ENCODE data around the gene COL4A5.

Gene COL4A5

DNA sequence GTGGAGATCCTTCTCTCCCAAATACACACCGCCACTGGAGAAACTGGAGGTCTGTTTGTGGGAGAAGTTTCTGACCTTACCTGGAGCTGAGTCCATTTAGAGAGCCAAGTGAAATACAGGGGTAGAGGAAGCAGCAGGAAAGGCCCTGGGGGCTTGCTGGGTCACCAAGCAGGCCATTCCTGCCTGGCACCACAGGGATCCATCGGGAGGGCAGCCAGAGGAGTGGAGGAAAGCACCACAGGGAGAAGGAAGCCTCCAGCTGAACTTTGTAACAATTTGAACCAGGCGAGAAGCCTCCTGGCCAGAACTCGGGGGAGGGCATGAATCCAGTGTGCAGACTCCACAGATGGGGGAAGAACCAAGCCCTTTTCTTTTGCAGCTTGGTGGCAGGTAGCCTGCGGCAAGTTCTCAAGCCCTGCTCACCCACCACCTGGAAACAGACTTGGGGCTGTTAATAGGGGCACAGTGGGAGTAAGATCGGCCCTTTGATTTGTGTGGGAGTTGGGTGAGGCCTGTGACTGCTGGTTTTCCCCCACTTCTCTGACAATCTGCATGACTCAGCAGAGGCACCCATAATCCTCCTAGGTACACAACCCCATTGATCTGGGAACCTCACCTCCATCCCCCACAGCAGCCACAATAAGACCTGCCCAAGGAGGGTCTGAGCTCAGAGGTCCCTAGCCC, 202.1 kb downstream of the COL4A5 start:
- no peak for DNase-seq (ENCODE audit: low read depth)

- no peak for DNase-seq (ENCODE audit: low read depth)
These were observed 202.6 kb downstream of the COL4A5 start for GRCh38 chrX:108642273-108642628.

DNA sequence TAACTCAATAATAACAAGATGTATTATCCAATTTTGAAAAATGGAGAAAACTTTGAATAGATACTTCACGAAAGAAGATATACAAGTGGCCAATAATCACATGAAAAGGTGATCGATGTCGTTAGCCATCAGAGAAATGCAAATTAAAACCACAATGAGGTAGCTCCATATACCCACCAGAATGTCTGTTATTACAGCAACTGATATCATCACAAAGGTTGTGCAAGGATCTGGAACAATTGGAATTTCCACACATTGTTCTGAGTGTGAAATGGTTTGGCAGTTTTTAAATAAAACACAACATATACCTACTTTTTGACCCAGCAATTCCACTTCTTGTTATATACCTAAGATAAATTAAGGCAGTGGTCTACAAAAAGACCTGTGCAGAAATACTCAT, 225.1 kb downstream of the COL4A5 start:
- DNase-seq (ENCODE audit: low read depth), result no peak

GRCh38 chrX:108666101-108666500, 226.5 kb downstream of the COL4A5 start:
- DNase-seq (ENCODE audit: low read depth), result no peak

DNA sequence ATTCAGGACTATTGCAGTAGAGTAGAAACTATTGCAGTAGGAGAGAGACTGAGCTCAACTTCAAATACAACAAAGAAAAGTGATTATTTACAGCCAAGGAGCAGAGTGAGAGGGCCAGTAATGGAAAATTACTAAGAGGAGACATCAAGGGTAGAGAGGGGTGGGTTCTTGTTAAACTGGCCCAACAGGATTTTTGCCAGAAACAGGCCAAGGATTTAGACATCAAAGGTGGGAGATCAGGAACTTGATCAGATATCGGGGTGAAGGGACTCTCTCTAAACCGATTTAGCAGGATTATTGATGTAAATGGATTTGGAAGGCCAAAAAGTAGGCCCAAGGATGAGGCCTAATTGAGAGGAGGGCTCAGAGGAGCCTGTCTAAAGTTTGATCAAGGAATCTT, 231.9 kb downstream of the COL4A5 start:
- no peak for DNase-seq (ENCODE audit: low read depth)

DNA sequence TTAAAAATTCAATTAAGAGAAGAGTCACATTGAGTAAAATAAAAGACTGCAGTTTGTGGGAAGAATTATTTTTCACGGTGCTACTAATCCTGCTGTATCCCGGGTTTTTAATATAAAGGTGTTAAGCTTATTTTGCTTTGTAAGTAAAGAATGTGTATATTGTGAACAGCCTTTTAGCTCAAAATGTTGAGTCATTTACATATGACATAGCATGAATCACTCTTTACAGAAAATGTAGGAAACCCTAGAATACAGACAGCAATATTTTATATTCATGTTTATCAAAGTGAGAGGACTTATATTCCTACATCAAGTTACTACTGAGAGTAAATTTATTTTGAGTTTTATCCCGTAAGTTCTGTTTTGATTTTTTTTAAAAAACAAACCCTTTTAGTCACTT, 257.1 kb downstream of the COL4A5 start:
- no peak for DNase-seq (ENCODE audit: low read depth)

- DNase-seq (ENCODE audit: low read depth), result no peak
These were observed 259.7 kb downstream of the COL4A5 start for GRCh38 chrX:108699368-108699767.

DNA sequence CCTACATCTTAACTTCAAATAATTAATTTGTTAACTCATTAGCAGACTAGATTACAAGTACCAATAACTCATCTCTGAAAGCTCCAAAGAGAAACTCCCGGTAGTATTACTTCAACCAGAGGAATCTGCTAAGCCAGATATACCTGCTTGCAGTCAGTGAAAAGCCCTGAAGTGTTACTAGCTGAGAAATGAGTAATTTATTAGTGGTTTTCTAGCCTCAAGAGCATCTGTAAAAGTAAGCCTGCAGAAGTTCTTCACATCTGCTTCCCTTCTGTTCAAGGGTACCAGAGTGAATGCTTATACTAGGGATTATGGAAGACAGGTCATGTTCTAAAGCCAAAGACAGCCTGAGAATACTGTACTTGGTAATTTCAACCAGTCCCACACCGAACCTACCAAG, 262.0 kb downstream of the COL4A5 start:
- DNase-seq (ENCODE audit: low read depth), result no peak

GRCh38 chrX:108702530-108702929, 262.9 kb downstream of the COL4A5 start:
- no peak for DNase-seq (ENCODE audit: low read depth)

- no peak for DNase-seq (ENCODE audit: low read depth)
These were observed 265.2 kb downstream of the COL4A5 start for GRCh38 chrX:108704839-108705238.

DNA sequence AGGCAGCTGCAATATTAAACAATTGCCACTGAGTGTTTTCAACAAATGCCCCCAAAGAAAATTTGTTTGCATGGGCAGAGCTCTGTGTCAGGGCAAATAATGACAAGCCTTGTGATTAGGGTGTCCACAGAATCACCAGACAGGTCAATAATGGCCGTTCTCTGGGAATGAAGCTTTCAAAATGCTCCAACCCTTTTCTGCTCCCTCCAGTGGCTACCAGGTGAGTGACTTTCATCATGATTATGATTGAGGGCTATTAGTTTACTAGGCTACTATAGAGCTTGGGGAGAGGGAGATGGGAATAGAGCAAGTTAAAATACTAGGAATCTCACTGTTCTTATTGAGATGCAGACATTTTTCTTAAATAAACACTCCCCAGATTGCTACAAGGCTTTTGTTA, 273.2 kb downstream of the COL4A5 start:
- DNase-seq (ENCODE audit: low read depth), result no peak

GRCh38 chrX:108722561-108722960, 282.9 kb downstream of the COL4A5 start:
- DNase-seq (ENCODE audit: low read depth), result no peak

DNA sequence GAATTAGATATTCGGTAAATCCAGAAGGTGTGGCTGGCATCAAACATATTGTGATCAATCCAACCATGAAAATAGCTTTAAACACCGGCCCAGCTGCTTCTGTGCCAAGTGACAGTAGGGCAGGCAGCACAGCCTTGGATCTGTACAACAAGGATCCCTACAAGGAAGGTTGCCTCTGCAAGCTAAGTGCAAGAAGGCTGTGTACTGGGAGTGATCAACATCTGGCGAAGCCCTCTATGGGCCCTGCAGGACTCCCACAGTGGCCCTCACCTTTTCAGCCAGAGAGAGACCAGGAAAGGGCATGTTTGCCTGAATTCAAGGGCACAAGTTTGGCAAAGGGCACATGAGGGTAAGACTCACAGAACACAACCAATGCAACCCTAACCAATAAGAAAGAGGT, 287.1 kb downstream of the COL4A5 start:
- no peak for DNase-seq (ENCODE audit: low read depth)

GRCh38 chrX:108731153-108731552, 291.5 kb downstream of the COL4A5 start:
- no peak for DNase-seq (ENCODE audit: low read depth)

- DNase-seq (ENCODE audit: low read depth), result no peak
These were observed 293.1 kb downstream of the COL4A5 start for GRCh38 chrX:108732630-108733321.

DNA sequence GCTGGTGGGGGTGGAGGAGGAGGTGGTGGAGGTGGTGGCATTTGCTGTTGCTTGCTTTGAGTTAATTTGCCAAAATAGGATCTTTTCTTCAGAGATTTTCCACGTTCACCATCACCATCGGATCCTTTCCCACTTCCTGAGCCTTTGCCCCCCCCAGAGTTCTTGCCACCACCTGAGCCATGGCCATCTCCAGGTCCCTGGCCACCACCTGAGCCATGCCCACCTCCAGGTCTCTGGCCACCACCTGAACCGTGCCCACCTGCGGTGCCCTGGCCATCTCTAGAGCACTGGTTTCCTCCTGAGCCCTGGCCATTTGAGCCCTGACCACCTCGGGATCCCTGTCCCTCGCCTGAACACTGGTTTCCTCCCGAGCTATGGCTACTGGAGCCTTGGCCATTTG, 294.8 kb downstream of the COL4A5 start:
- no peak for DNase-seq (ENCODE audit: low read depth)

DNA sequence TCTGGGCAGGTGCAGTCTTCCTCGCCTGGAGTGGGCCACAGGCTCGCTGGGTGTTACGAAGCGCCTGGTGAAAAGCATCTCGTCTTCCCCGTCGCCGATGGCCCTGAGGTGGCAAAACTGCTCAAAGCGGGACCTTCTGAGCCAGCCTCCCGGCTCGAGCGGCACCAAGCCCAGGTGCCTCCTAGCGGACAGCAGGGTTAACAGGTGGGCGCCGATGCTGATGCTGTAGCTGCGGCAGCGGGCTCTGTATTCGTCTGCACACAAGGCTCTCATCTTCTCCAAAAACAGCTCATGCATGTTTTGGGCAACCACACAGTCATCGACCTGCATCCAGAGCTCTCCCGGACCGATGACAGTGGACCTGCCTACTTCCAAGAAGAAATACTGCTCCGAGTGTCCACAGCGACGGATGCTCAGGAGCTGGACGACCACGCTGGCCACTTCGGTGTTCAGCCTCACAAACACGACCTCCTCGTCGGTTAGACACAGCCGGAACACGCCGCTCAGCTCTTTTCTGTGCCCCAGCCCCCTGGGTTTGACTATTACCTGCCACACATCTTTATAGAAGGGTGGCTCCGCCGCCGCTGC, 295.5 kb downstream of the COL4A5 start:
- no peak for DNase-seq (ENCODE audit: low read depth)

DNA sequence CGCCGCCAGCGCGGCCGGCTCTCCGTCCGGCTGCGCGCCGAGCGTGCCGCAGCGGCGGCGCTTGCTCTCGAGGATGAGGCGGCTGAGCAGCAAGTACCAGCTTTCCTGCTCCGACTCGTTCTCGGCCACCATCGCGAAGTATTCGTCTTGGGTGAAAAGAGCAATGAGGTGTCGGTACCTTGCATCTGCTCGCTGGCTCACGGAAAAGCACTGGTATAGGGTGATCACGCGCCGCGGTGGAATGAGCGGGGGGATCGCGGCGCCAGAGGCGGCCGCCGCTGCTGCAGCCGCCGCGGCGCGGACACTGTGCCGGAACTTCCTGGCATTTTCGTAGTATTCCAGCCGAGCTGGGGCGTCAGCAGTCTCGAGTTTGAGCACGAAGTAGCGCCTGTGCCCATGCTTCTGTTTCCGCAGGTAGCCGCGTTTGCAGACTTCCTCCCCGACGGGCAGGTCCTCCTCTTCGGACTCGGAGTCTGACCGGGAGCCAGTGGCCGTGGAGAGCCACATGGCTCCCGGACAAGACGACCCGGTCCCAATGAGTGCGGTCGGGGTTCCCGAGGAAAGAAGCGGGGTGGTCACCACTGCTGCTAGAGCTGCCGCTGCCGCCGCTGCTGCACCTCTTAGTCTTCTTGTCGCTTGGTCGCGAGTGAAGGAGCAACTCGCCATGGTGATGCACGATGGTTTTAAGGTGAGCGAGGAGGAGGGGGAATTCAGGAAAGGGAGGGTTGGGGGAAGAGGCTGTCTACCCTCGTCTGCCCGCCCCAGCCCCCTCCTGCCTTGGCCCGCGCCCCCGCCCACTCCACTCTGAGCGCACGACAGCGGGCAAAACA, 296.3 kb downstream of the COL4A5 start:
- no peak for DNase-seq (ENCODE audit: low read depth)

DNA sequence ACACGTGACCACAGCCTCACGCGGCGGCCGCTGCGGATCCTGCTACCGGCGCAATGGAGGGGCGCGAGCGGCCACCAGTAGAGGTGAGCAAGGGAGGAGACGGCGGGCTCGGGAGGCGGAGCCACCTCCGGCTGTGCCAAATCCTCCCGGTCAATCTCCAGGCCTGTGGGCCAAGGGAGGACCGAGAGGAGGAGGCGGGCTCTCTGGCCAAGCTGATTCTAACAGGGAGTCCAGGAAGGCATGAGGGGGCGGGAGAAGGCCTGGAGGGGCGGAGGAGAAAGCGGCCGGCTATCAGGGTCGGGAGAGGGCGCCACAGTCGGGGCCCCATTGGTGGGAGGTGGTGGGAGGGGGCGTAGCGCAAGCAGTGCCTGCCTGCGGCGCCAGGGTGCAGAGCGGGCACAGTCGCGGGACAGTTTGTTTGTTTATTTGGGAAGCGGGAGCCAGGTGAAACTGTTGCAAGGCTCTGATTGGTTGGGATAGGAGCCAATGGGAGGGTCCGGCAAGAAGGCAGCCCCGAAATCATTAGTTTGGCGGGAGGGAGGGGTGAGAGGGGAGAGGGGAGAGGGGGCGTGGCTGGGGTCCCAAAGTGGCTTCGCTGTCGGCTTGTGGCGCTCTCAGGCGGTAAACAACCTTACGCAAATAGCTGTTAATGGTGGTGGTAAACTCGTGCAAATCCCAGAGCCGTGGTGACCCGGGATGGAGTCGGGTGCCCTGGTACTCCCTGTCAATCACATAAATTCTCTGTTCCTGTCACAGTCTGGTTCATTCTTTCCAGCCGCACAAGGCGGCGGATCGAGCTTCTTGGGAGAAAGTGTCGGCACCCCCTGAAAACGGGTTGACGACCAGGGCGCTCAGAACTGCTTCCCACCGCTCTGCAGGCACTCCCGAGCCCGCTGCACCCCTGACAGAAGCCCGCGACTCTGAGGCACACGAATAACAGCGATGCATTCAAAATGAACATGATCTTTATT, 297.2 kb downstream of the COL4A5 start, which contains the start of gene IRS4:
Gene IRS4 (minus strand): TSS at position 55 of the 971 bp plus-strand sequence.
- no peak for DNase-seq (ENCODE audit: low read depth)

- DNase-seq (ENCODE audit: low read depth), result no peak
These were observed 298.1 kb downstream of the COL4A5 start for GRCh38 chrX:108737754-108738153.

GRCh38 chrX:108740299-108740774, 300.7 kb downstream of the COL4A5 start:
- DNase-seq (ENCODE audit: low read depth), result no peak
